ENCODE results near the gene PEF1.

PEF1 gene, protein sequence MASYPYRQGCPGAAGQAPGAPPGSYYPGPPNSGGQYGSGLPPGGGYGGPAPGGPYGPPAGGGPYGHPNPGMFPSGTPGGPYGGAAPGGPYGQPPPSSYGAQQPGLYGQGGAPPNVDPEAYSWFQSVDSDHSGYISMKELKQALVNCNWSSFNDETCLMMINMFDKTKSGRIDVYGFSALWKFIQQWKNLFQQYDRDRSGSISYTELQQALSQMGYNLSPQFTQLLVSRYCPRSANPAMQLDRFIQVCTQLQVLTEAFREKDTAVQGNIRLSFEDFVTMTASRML

GRCh38 chr1:31644560-31645273, at the start of gene PEF1:
TSS of gene PEF1 (minus strand) at chr1:31644876. CDS start at chr1:31644864, 12 bp downstream.
- peak; percentile 99 to 100 (median 100) for DNase-seq
- intact Hi-C loops (cut with DNase I), result no loop called here

GRCh38 chr1:31693231-31693630, 48.6 kb upstream of the PEF1 start:
- no peak for DNase-seq
- intact Hi-C loops (cut with DNase I), result no loop called here

DNA sequence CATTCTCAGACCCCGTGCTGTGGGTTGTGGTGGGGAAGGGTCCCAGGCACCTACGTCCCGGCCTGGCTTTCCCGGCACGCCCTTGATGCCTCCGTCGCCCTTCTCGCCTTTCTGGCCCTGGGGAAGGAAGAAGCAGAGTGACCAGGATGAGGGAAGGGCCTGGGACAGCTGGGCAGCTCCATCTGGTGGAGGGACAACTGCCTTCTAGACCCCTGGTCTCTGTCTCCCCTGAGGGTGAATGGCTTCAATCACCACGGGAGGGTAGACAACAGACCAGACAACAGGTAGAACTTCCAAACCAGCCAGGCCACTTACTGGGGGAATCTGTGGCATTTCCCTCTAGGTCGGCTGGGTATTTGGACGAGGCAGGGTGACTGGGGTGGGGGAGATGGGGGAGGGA, 47.3 kb upstream of the PEF1 start:
- DNase-seq, result no peak
- intact Hi-C loops (cut with DNase I), result no loop called here

DNA sequence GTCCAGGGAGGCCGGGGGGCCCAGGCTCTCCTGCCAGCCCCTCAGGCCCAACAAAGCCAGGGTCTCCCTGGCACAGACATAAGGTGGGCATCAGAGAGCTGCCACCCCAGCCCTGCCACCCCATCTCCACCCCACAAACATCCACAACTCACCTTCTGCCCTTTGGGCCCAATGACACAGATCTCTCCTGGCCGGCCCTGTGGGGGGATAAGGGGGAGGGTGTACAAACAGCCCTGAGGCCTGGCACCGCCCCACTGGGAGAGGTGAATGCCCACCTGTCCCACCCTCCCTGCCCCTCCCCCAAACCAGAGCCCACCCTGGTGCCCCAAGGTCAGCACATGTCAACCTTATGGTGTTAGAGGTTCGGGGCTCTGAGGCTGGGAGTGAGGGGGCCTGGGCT, 46.8 kb upstream of the PEF1 start:
- intact Hi-C loops (cut with DNase I), result no loop called here
- no peak for DNase-seq

- intact Hi-C loops (cut with DNase I), result no loop called here
- no peak for DNase-seq
Measured at GRCh38 chr1:31690921-31691320, 46.2 kb upstream of the PEF1 start.

DNA sequence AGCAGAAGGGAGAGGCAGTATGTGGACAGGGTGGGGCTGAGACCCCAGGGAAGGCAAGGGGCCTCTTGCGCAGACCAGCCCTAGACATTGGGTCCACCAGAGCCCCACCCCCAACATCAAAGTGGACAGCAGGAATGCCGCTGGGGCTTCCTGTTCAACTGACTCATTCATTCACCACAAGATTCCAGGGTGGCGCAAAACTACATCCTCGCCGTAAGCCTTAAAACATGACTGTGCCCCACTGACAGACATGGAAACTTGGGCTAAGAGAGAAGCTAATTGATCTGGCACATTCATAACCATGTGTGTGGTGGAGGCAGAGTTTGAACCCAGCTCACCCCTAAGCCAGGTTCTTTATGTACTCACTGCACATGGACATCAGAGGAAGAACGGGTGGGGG, 45.2 kb upstream of the PEF1 start:
- intact Hi-C loops (cut with DNase I), result no loop called here

GRCh38 chr1:31689379-31689778, 44.7 kb upstream of the PEF1 start:
- intact Hi-C loops (cut with DNase I), result no loop called here
- DNase-seq, result no peak

More for the DNA sequence above, 45.2 kb upstream of the PEF1 start:
- no peak for DNase-seq

DNA sequence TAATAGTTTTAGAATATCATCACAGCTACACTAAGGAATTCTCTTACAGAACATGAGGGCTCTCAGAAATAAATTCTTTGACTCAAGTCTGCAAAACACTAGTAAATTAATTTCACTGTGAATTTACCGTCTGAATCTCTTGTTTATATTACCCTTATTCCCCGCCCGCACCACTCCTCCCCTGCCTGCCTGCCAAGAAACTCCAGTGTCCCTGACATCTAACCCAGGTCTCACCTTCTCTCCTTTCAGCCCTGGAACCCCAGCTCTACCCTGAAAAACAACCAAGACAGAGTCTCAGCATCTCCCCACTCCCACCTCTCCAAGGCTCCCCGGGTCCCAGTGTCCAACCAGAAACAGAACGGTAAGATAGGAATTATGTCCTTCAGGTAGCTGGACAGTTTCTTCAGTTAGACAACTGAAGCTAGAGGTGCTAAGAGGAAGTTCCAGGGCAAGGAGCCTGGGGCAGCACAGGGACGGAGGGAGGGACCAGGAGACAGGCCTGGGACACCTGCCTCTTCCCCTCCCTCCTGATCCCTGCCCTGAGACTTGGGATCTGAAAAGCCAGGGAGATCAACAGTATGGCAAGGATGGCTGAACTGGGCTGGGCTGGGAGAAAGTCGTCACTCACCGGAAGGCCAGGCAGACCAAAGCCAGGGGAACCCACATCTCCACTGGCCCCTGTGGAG, 43.7 kb upstream of the PEF1 start:
- intact Hi-C loops (cut with DNase I), result no loop called here
- no peak for DNase-seq

DNA sequence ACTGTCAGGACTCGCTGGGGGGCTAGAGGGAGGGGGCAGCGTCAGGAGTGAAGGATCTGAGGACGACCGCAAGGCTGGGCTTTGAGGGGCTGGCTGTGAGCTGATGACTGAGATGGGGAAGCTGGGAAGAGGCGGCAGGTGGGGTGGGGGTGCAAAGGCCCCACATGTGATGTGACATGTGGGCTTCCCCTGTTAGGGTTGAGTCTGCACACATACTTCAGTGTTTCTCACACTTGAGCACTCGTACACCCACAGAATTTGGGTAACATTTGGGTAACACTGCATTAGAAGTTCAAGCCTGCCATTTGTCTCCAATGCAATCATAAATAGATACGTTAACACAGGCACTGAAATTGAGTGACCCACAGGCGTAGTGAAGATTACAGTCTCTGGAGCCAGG, 42.9 kb upstream of the PEF1 start:
- intact Hi-C loops (cut with DNase I), result no loop called here
- DNase-seq, result no peak

GRCh38 chr1:31685795-31686194, 41.1 kb upstream of the PEF1 start:
- no peak for DNase-seq

GRCh38 chr1:31683997-31684396, 39.3 kb upstream of the PEF1 start:
- DNase-seq, result no peak
- intact Hi-C loops (cut with DNase I), result no loop called here

More at GRCh38 chr1:31685795-31686194, 41.1 kb upstream of the PEF1 start:
- intact Hi-C loops (cut with DNase I), result no loop called here

DNA sequence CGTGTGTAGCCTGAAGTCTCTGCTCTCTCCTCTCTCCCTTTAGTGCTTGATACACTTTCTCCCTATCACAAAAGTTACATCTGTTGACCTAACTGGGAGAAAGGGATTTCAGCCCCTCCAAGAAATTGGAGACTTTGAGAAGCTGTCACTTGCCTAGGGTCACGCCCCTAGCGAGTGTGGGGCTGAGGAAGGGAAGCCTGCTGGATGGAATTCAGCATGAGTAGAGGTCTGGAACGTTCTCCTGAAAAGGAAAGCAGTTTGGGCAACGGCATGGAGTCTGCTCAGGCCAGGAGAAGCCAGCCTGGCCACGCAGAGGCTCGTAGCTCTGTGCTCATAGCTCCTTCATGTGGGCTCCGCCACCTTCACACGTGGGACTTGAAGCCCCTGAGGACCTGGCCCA, 36.7 kb upstream of the PEF1 start:
- DNase-seq, result no peak
- intact Hi-C loops (cut with DNase I), result no loop called here

DNA sequence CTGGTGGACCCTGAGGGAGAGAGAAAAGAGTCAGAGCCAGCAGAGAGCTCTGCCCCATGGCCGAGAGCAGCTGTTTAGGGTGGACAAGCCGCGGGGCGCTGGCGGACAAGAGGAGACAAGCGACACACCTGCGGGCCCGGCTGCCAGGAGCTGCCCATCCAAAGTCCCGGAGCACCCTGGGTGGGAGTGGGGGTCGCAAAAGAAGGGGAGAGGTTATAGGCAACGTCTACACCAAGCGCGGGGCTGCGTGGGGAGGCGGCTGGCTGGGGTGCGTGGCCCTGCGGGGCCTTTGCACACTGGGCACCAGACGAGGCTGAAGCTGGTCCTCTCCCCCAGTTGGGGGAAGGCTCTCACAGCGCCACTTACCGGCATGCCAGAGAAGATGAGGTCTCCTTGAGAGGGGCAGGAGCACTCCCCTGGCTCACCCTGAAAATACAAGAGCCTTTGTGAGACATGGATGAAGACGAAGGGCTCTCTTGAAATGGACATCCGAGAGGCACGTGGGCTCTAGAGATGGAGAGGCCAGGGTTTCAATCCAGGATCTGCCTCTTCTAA, 35.1 kb upstream of the PEF1 start:
- intact Hi-C loops (cut with DNase I), result no loop called here
- DNase-seq, result no peak

DNA sequence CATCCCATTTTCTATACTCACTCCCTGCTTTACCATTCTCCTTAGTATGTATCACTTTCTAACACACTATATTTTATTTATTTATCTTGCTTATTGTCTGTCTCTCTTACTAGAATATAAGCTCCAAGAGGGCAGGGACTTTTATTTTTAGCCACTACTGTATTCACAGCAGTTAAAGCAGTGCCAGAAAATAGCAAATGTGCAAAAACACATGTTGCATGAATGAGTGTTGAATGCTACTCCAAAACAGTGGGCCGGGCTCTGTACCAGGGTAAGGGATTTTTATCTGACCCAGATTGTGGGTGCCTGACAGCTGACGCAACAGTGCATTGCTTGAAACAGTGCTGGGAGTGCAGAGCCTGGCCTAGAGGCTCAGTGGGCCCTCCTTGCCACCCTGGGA, 34.4 kb upstream of the PEF1 start:
- no peak for DNase-seq
- intact Hi-C loops (cut with DNase I), result no loop called here

DNA sequence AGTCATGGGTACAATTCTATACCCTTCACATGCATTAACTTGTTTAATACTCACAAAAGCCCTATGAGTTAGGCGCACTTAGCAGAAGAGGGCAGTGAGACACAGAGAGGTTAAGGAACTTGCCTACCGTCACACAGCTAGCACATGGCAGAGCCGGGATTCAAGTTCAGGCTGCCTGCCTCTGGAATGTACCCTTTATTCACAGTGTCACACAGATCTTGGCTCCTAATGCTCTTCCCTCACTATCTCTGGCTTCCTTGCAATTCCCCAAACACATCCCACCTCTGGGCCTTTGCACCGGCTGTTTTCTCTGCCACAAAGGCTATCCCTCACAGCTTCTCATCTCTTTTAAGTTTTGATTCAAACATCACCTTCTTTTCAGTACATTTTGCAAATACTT, 34.0 kb upstream of the PEF1 start:
- no peak for DNase-seq
- intact Hi-C loops (cut with DNase I), result no loop called here

DNA sequence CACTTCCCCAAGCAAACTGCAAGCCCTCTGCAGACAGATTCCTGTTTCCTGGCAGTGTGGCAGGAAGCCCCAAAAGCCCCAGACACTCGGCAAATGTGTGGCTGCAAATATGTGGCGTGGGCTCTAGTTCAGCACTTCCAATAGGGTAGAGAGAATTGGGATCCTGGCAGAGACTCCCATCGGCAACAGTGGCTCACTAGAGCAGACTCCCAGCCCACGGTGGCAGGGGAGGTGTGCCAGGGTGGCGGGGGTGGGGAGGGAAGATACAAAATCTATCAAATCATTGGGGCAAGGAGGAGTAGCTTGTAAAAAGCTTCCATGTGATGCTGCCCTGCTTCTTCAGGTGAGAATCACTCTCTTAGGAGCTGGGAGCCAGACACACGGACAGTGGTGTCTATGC, 33.3 kb upstream of the PEF1 start:
- intact Hi-C loops (cut with DNase I), result no loop called here
- peak in 23 of 42 donors; percentile 25 to 66 (median 44) for DNase-seq

- intact Hi-C loops (cut with DNase I), result no loop called here
- DNase-seq, result no peak
Measured at GRCh38 chr1:31677401-31677800, 32.7 kb upstream of the PEF1 start.

- no peak for DNase-seq
- intact Hi-C loops (cut with DNase I), result no loop called here
Measured at GRCh38 chr1:31675756-31676155, 31.1 kb upstream of the PEF1 start.

DNA sequence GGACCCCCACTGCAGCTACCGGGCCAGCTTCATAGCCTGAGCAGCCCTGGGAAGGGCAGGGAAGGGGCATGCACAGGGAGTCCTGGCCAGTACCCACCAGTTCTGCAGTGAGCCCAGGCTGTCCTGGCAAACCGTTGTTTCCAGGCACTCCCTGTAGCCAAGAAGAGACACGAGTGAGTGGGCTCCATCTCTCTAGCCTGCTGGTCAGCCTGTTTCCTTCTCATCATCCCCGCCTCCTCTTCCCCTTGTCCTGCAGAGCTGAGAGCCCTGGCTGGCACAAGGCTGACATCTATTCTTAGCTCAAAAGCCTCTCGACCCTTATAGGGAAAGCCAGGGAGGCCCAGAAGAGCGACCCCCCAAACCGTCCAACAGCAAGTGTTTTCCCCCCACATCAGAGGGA, 30.5 kb upstream of the PEF1 start:
- DNase-seq, result no peak
- intact Hi-C loops (cut with DNase I), result no loop called here

DNA sequence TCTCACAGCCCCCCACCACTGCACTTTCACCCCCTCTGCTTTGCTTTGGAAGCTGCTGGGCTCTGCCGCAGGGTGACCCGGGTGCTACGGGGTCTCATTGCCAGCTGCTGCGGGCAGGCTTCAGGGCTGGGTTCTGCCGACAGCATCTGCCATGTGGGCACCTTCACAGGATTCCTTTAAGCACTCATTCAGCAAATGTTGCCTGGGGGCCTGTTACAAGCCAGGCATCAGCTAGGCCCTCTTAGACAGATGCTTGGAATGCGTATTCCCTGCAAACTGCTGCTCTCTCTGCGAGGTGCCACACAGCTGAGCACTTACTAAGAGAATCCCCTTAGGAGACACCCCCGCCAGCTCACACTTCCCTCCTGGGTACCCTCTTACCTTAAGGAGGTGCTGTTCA, 29.9 kb upstream of the PEF1 start:
- intact Hi-C loops (cut with DNase I), result no loop called here
- no peak for DNase-seq

All from head of caudate nucleus (tissue), 42 donors.